ENCODE measurements around the gene GP5. TPM values are rescaled to one million over a fixed set of nuclear protein-coding genes. Genes with fewer than 3 reads are reported as not detected.

Gene GP5
- total RNA-seq, 2 donors from 2014 or later = not detected

DNA sequence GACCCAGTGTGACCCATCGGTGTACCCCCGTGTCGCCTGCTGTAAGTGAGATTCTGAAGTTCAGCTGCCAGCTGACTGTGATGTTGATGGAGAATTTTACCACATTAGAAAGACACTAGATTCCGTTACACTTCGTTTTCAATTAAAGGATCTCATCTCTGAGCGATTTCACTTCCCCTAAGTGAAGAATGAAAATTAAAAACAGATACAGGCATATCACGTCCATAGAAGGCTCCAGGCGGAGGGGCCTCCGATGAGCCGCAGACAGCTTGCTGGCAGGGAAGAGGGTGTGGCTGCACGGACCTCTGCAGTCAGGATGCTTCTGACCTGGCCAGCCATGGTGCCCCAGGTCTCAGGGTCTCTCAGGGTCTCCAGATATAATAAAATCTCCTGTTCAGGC, 41.4 kb downstream of the GP5 start:
- Histone ChIP-seq H3K9me3 (no peaks in the 10 kb centered on the region), H3K36me3 (no peaks in the 10 kb centered on the region), H3K27me3 (replicated peaks; ENCODE audit: insufficient read depth) (no peaks in the 10 kb centered on the region), H3K4me3 (no peak overlapping the region), H3K27ac (no peak overlapping the region), H3K4me1 (replicated peaks) (no peaks in the 10 kb centered on the region)
- intact Hi-C loops (cut with DNase I) = loop anchor here (10.0 kb wide), 1 partner anchor 693 kb away; no protein-coding TSS in a partner anchor
- WGBS = 82% methylated on average over 11 of the region's 11 CpGs
- TF ChIP-seq POLR2AphosphoS5 (IDR thresholded peaks at IDR 0.05) (no peak), POLR2A (IDR thresholded peaks at IDR 0.05) (no peak)
- TF ChIP-seq, protein P1, sequence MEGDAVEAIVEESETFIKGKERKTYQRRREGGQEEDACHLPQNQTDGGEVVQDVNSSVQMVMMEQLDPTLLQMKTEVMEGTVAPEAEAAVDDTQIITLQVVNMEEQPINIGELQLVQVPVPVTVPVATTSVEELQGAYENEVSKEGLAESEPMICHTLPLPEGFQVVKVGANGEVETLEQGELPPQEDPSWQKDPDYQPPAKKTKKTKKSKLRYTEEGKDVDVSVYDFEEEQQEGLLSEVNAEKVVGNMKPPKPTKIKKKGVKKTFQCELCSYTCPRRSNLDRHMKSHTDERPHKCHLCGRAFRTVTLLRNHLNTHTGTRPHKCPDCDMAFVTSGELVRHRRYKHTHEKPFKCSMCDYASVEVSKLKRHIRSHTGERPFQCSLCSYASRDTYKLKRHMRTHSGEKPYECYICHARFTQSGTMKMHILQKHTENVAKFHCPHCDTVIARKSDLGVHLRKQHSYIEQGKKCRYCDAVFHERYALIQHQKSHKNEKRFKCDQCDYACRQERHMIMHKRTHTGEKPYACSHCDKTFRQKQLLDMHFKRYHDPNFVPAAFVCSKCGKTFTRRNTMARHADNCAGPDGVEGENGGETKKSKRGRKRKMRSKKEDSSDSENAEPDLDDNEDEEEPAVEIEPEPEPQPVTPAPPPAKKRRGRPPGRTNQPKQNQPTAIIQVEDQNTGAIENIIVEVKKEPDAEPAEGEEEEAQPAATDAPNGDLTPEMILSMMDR (IDR thresholded peaks at IDR 0.05) = no peak
- no peak for DNase-seq (ENCODE audit: low spot score)

DNA sequence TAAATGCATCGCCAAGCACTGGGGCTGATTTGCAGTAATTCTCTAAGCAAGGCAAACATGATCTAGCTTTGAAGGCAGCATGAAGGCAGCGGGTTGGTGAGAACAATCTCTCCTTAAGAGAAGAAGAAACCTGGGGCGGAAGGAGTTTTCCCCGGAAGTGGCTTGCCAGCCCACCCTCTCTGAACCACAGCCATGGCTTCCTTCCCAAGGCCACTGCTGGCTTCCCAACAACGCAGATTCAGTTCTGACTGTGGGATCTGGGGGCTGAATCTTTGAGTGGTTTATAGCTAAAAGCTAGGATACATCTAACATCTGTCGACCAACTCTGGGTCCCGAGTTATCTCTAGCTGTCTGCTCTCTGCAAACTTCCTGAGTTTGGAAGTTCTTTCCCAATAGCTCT, 43.7 kb downstream of the GP5 start:
- Histone ChIP-seq H3K36me3 (no peaks in the 10 kb centered on the region), H3K9me3 (no peaks in the 10 kb centered on the region), H3K27ac (no peak overlapping the region), H3K27me3 (replicated peaks; ENCODE audit: insufficient read depth) (no peaks in the 10 kb centered on the region), H3K4me1 (replicated peaks) (no peaks in the 10 kb centered on the region), H3K4me3 (no peak overlapping the region)
- no peak for TF ChIP-seq POLR2AphosphoS5 (IDR thresholded peaks at IDR 0.05)
- no peak for TF ChIP-seq POLR2A (IDR thresholded peaks at IDR 0.05)
- TF ChIP-seq, protein P1 (IDR thresholded peaks at IDR 0.05) = no peak
- WGBS = 73% methylated on average over 7 of the region's 7 CpGs
- intact Hi-C loops (cut with DNase I) = loop anchor here (10.0 kb wide), 1 partner anchor 691 kb away; no protein-coding TSS in a partner anchor
- no peak for DNase-seq (ENCODE audit: low spot score)

DNA sequence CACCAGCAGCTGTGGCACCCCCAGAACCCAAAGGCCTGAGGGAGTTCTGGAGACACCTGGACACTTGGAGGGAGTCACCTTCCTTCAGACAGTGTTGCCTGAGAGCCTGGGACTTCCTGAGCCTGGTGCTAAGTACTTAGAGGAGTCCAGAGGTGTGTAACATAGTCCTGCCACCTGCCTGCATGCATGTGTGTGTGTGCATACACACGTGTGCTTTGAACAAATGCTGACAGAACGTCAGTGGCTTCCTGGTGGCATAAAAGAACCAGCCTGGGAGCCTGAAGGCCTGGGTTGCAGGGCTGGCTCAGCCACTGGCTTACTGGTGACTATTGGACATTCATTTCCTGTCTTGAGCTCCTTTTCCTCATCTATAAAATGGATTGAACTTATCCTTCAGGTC, 44.8 kb downstream of the GP5 start:
- intact Hi-C loops (cut with DNase I) = loop anchor here (10.0 kb wide), 1 partner anchor 690 kb away; no protein-coding TSS in a partner anchor
- WGBS = 77% methylated on average over 2 of the region's 2 CpGs
- Histone ChIP-seq H3K4me1 (replicated peaks) (no peaks in the 10 kb centered on the region), H3K27me3 (replicated peaks; ENCODE audit: insufficient read depth) (no peaks in the 10 kb centered on the region), H3K9me3 (no peaks in the 10 kb centered on the region), H3K4me3 (no peak overlapping the region), H3K27ac (no peak overlapping the region), H3K36me3 (no peaks in the 10 kb centered on the region)
- no peak for TF ChIP-seq POLR2AphosphoS5 (IDR thresholded peaks at IDR 0.05)
- TF ChIP-seq POLR2A (IDR thresholded peaks at IDR 0.05) = no peak
- DNase-seq (ENCODE audit: low spot score) = no peak

DNA sequence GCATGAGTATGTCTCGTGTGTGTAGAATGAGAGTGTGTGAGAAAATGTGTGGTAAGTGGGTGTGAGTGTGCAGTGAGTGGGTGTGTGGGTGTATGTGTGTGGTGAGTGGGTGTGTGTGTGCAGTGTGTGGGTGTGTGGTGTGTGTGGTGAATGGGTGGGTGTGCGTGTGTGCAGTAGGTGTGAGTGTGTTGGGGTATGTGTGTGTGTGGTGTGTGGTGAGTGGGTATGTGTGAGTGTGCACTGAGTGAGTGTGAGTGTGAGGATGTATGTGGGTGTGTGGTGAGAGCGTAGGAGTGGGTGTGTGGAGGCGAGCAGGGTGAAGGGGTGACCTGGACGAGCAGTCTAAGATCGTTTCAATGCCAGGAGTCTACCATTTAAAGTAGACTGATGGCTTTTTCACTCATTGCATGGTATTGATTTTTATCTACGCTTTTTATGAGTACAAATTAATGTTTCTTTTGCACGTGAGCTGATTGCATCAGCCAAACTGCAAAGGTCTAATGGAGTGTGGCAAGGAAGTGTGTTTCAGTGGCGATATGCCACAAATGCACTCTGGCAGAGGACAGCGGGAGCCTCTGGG, 46.3 kb downstream of the GP5 start:
- H3K36me3 ChIP-seq = no peaks in the 10 kb centered on the region
- H3K4me1 ChIP-seq (replicated peaks) = no peaks in the 10 kb centered on the region
- no peak overlapping the region for H3K27ac ChIP-seq
- H3K27me3 ChIP-seq (replicated peaks; ENCODE audit: insufficient read depth) = no peaks in the 10 kb centered on the region
- TF ChIP-seq POLR2AphosphoS5 (IDR thresholded peaks at IDR 0.05) (no peak), POLR2A (IDR thresholded peaks at IDR 0.05) (no peak)
- TF ChIP-seq, protein P1 (IDR thresholded peaks at IDR 0.05) = no peak
- H3K4me3 ChIP-seq = no peak overlapping the region
- 56% methylated on average over 10 of the region's 10 CpGs for WGBS
- no peaks in the 10 kb centered on the region for H3K9me3 ChIP-seq
- DNase-seq (ENCODE audit: low spot score) = no peak
- intact Hi-C loops (cut with DNase I) = loop anchor here (10.0 kb wide), 1 partner anchor 688 kb away; no protein-coding TSS in a partner anchor

DNA sequence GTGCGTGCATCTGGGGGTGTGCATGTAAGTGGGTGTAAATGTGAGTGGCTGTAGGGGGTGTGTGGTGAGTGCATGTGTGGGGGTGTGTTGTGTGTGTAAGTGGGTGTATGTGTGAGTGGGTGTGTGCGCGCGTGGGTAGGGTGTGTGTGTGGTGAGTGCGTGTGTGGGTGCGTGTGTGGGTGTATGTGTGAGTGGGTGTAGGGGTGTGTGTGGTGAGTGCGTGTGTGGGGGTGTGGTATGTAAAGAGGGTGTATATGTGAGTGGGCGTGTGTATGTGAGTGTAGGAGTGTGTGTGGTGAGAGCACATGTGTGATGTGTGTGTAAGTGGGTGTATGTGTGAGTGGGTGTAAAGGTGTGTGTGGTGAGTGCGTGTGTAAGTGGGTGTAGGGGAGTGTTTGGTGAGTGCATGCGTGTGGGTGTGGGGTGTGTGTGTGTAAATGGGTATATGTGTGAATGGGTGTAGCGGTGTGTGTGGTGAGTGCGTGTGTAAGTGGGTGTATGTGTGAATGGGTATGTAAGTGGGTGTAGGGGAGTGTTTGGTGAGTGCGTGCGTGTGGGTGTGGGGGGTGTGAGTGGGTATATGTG, 47.0 kb downstream of the GP5 start:
- Histone ChIP-seq H3K27me3 (replicated peaks; ENCODE audit: insufficient read depth) (no peaks in the 10 kb centered on the region), H3K36me3 (no peaks in the 10 kb centered on the region), H3K9me3 (no peaks in the 10 kb centered on the region), H3K4me3 (no peak overlapping the region), H3K4me1 (replicated peaks) (no peaks in the 10 kb centered on the region), H3K27ac (no peak overlapping the region)
- 91% methylated on average over 14 of the region's 14 CpGs for WGBS
- DNase-seq (ENCODE audit: low spot score) = no peak
- intact Hi-C loops (cut with DNase I) = loop anchor here (10.0 kb wide), 1 partner anchor 687 kb away; no protein-coding TSS in a partner anchor
- TF ChIP-seq POLR2A (IDR thresholded peaks at IDR 0.05) (no peak), POLR2AphosphoS5 (IDR thresholded peaks at IDR 0.05) (no peak)
- TF ChIP-seq, protein P1 (IDR thresholded peaks at IDR 0.05) = no peak

All from prostate gland (tissue), 2 donors.